Glutamatergic neuron (in vitro differentiated cells): ENCODE data around the gene DAZAP2. TPM values are rescaled to one million over a fixed set of nuclear protein-coding genes. Genes with fewer than 3 reads are reported as not detected.

Experiments
- DNase-seq: peaks from one replicate; pipeline ENCODE4 v3.0.0; 2022
- H3K27ac Mint-ChIP-seq: one replicate; pipeline ENCODE4 v1.8.0; 2020; ENCODE audit warnings: mild to moderate bottlenecking, mixed read lengths, inconsistent platforms; ENCODE audit not compliant: unreplicated experiment
- H3K27me3 Mint-ChIP-seq: one replicate; pipeline ENCODE4 v1.8.0; 2020; ENCODE audit warnings: mild to moderate bottlenecking, moderate library complexity, mixed read lengths, inconsistent platforms; ENCODE audit not compliant: unreplicated experiment
- H3K36me3 Mint-ChIP-seq: one replicate; pipeline ENCODE4 v1.8.0; 2020; ENCODE audit warnings: mild to moderate bottlenecking, mixed read lengths, inconsistent platforms; ENCODE audit not compliant: unreplicated experiment
- H3K4me1 Mint-ChIP-seq: one replicate; pipeline ENCODE4 v1.8.0; 2020; ENCODE audit warnings: mild to moderate bottlenecking, low read depth, mixed read lengths, inconsistent platforms; ENCODE audit not compliant: unreplicated experiment
- H3K4me3 Mint-ChIP-seq: one replicate; pipeline ENCODE4 v1.8.0; 2020; ENCODE audit warnings: mild to moderate bottlenecking, mixed read lengths, inconsistent platforms; ENCODE audit not compliant: unreplicated experiment
- H3K9me3 Mint-ChIP-seq: one replicate; pipeline ENCODE4 v1.8.0; 2020; ENCODE audit warnings: mild to moderate bottlenecking, moderate library complexity, mixed read lengths, inconsistent platforms; ENCODE audit not compliant: unreplicated experiment
- CTCF ChIP-seq: fragments of 200-600 bp; sonication (generic); IDR thresholded peaks from one replicate; pipeline ENCODE4 v1.5.0; 2021; ENCODE audit not compliant: partially characterized antibody, unreplicated experiment
- total RNA-seq: library from RNA; stranded (reverse); fragmentation: NEBNext Ultra II Directional; extraction: Animal tissue kit (Norgen Biotek cat#: 25700); gene quantifications from one replicate; pipeline ENCODE4 v1.2.1, GENCODE V29; 2021; ENCODE audit not compliant: unreplicated experiment

DAZAP2 gene
- total RNA-seq, 1 donor from 2014 or later, result 31.9 TPM

- no peak overlapping the region for H3K4me3 Mint-ChIP-seq
- H3K4me1 Mint-ChIP-seq, result peaks cover 3% of the 10 kb centered on the region
- DNase-seq, result no peak
- peaks cover 2% of the 10 kb centered on the region for H3K27me3 Mint-ChIP-seq
- H3K27ac Mint-ChIP-seq, result no peak overlapping the region
- no peak for TF ChIP-seq CTCF
- H3K9me3 Mint-ChIP-seq, result peaks cover 1% of the 10 kb centered on the region
- H3K36me3 Mint-ChIP-seq, result no peaks in the 10 kb centered on the region
Measured at GRCh38 chr12:51198568-51199365, 39.9 kb upstream of the DAZAP2 start.

- TF ChIP-seq CTCF, result no peak
- no peak overlapping the region for H3K4me3 Mint-ChIP-seq
Measured at GRCh38 chr12:51199366-51199945, 39.2 kb upstream of the DAZAP2 start.

GRCh38 chr12:51200156-51200555 lies 38.5 kb upstream of the DAZAP2 start:
- Mint-ChIP-seq H3K9me3 (peaks cover 1% of the 10 kb centered on the region), H3K27ac (no peak overlapping the region), H3K27me3 (peaks cover 2% of the 10 kb centered on the region), H3K4me3 (no peak overlapping the region), H3K4me1 (peaks cover 3% of the 10 kb centered on the region), H3K36me3 (no peaks in the 10 kb centered on the region)
- no peak for TF ChIP-seq CTCF
- DNase-seq, result no peak

More at GRCh38 chr12:51199366-51199945, 39.2 kb upstream of the DAZAP2 start:
- H3K27ac Mint-ChIP-seq, result no peak overlapping the region
- no peak for DNase-seq
- peaks cover 2% of the 10 kb centered on the region for H3K27me3 Mint-ChIP-seq
- H3K9me3 Mint-ChIP-seq, result peaks cover 1% of the 10 kb centered on the region
- H3K4me1 Mint-ChIP-seq, result peaks cover 3% of the 10 kb centered on the region
- H3K36me3 Mint-ChIP-seq, result no peaks in the 10 kb centered on the region

- no peak for TF ChIP-seq CTCF
- DNase-seq, result no peak
- H3K27ac Mint-ChIP-seq, result no peak overlapping the region
- no peaks in the 10 kb centered on the region for H3K36me3 Mint-ChIP-seq
- H3K27me3 Mint-ChIP-seq, result peaks cover 2% of the 10 kb centered on the region
- H3K4me3 Mint-ChIP-seq, result no peak overlapping the region
- H3K4me1 Mint-ChIP-seq, result peaks cover 3% of the 10 kb centered on the region
- H3K9me3 Mint-ChIP-seq, result peaks cover 1% of the 10 kb centered on the region
Measured at GRCh38 chr12:51200806-51201205, 37.8 kb upstream of the DAZAP2 start.

GRCh38 chr12:51202718-51203117 lies 35.9 kb upstream of the DAZAP2 start:
- TF ChIP-seq CTCF, result no peak
- DNase-seq, result no peak
- H3K4me3 Mint-ChIP-seq, result no peak overlapping the region
- no peaks in the 10 kb centered on the region for H3K36me3 Mint-ChIP-seq
- H3K27ac Mint-ChIP-seq, result no peak overlapping the region
- peaks cover 2% of the 10 kb centered on the region for H3K27me3 Mint-ChIP-seq
- H3K4me1 Mint-ChIP-seq, result peaks cover 3% of the 10 kb centered on the region
- peaks cover 1% of the 10 kb centered on the region for H3K9me3 Mint-ChIP-seq
